ENCODE measurements around the gene SHLD1.
"Not testable (repeated sequence)": the region's sequence is repeated elsewhere in the genome, so short reads cannot be mapped to it uniquely, and the experiment has no call there.

SHLD1 gene

GRCh38 chr20:5781367-5781766, 31.2 kb downstream of the SHLD1 start:
- not testable (repeated sequence) for H3K27ac Mint-ChIP-seq; DNase-seq (ENCODE audit: low spot score in 2 of 2); H3K9me3 Mint-ChIP-seq; H3K4me1 Mint-ChIP-seq; ATAC-seq (ENCODE audit: low read depth); H3K4me3 Mint-ChIP-seq; H3K27me3 Mint-ChIP-seq
- peaks cover 15% of the 10 kb centered on the region for H3K36me3 Mint-ChIP-seq

- no peaks in the 10 kb centered on the region for H3K9me3 Mint-ChIP-seq
- no peak overlapping the region for H3K4me3 Mint-ChIP-seq
- H3K27ac Mint-ChIP-seq = no peak overlapping the region
- no peaks in the 10 kb centered on the region for H3K27me3 Mint-ChIP-seq
- DNase-seq (ENCODE audit: low spot score in 2 of 2) (no peak), ATAC-seq (ENCODE audit: low read depth) (no peak)
- peaks cover 4% of the 10 kb centered on the region for H3K4me1 Mint-ChIP-seq
- H3K36me3 Mint-ChIP-seq = peaks cover 15% of the 10 kb centered on the region
These were observed 31.9 kb downstream of the SHLD1 start for GRCh38 chr20:5781798-5782750.

- no peak overlapping the region for H3K27ac Mint-ChIP-seq
- ATAC-seq (ENCODE audit: low read depth) = no peak
These were observed 34.5 kb downstream of the SHLD1 start for GRCh38 chr20:5784735-5785134.

GRCh38 chr20:5785146-5785545, 34.9 kb downstream of the SHLD1 start:
- Mint-ChIP-seq H3K4me3 (no peak overlapping the region), H3K9me3 (no peaks in the 10 kb centered on the region), H3K27ac (no peak overlapping the region), H3K36me3 (peaks cover 8% of the 10 kb centered on the region), H3K27me3 (no peaks in the 10 kb centered on the region), H3K4me1 (no peaks in the 10 kb centered on the region)
- ATAC-seq (ENCODE audit: low read depth) = no peak
- DNase-seq (ENCODE audit: low spot score in 2 of 2) = no peak

More at GRCh38 chr20:5784735-5785134, 34.5 kb downstream of the SHLD1 start:
- Mint-ChIP-seq H3K36me3 (peaks cover 8% of the 10 kb centered on the region), H3K4me1 (no peaks in the 10 kb centered on the region), H3K27me3 (no peaks in the 10 kb centered on the region), H3K9me3 (no peaks in the 10 kb centered on the region), H3K4me3 (no peak overlapping the region)
- DNase-seq (ENCODE audit: low spot score in 2 of 2) = no peak

- Mint-ChIP-seq H3K27ac (peak overlapping the region; percentile 55), H3K4me3 (no peak overlapping the region), H3K9me3 (no peaks in the 10 kb centered on the region), H3K4me1 (no peaks in the 10 kb centered on the region), H3K27me3 (no peaks in the 10 kb centered on the region), H3K36me3 (peaks cover 2% of the 10 kb centered on the region)
- DNase-seq (ENCODE audit: low spot score in 2 of 2) (no peak), ATAC-seq (ENCODE audit: low read depth) (no peak)
These were observed 37.0 kb downstream of the SHLD1 start for GRCh38 chr20:5786930-5787795.

- Mint-ChIP-seq H3K36me3 (peaks cover 2% of the 10 kb centered on the region), H3K27ac (no peak overlapping the region), H3K4me1 (no peaks in the 10 kb centered on the region), H3K27me3 (no peaks in the 10 kb centered on the region), H3K4me3 (no peak overlapping the region), H3K9me3 (no peaks in the 10 kb centered on the region)
- DNase-seq (ENCODE audit: low spot score in 2 of 2) (no peak), ATAC-seq (ENCODE audit: low read depth) (no peak)
These were observed 37.6 kb downstream of the SHLD1 start for GRCh38 chr20:5787796-5788165.

- ATAC-seq (ENCODE audit: low read depth) = peak; percentile 100
- Mint-ChIP-seq H3K4me1 (no peaks in the 10 kb centered on the region), H3K4me3 (no peak overlapping the region), H3K27ac (no peak overlapping the region), H3K27me3 (no peaks in the 10 kb centered on the region), H3K9me3 (no peaks in the 10 kb centered on the region), H3K36me3 (peaks cover 4% of the 10 kb centered on the region)
- DNase-seq (ENCODE audit: low spot score in 2 of 2) = peak; percentile 63 to 78
These were observed 38.2 kb downstream of the SHLD1 start for GRCh38 chr20:5788385-5788895.

GRCh38 chr20:5789827-5790226, 39.6 kb downstream of the SHLD1 start:
- Mint-ChIP-seq H3K4me3 (no peak overlapping the region), H3K27ac (no peak overlapping the region), H3K27me3 (no peaks in the 10 kb centered on the region), H3K36me3 (peaks cover 10% of the 10 kb centered on the region), H3K9me3 (no peaks in the 10 kb centered on the region), H3K4me1 (no peaks in the 10 kb centered on the region)
- DNase-seq (ENCODE audit: low spot score in 2 of 2) (no peak), ATAC-seq (ENCODE audit: low read depth) (no peak)

GRCh38 chr20:5793916-5794315, 43.7 kb downstream of the SHLD1 start:
- no peak for ATAC-seq (ENCODE audit: low read depth)
- Mint-ChIP-seq H3K36me3 (peaks cover 10% of the 10 kb centered on the region), H3K27ac (peak overlapping the region; percentile 7), H3K4me3 (no peak overlapping the region), H3K4me1 (peaks cover 10% of the 10 kb centered on the region), H3K9me3 (peaks cover 1% of the 10 kb centered on the region), H3K27me3 (no peaks in the 10 kb centered on the region)
- DNase-seq (ENCODE audit: low spot score in 2 of 2) = no peak

- Mint-ChIP-seq H3K27ac (peak overlapping the region; percentile 98), H3K27me3 (no peaks in the 10 kb centered on the region), H3K9me3 (peaks cover 3% of the 10 kb centered on the region), H3K4me3 (no peak overlapping the region), H3K36me3 (peaks cover 14% of the 10 kb centered on the region), H3K4me1 (peaks cover 13% of the 10 kb centered on the region)
- DNase-seq (ENCODE audit: low spot score in 2 of 2) (no peak), ATAC-seq (ENCODE audit: low read depth) (no peak)
These were observed 46.3 kb downstream of the SHLD1 start for GRCh38 chr20:5796331-5797040.

- H3K9me3 Mint-ChIP-seq = peaks cover 3% of the 10 kb centered on the region
- ATAC-seq (ENCODE audit: low read depth) (no peak), DNase-seq (ENCODE audit: low spot score in 2 of 2) (no peak)
- H3K27me3 Mint-ChIP-seq = no peaks in the 10 kb centered on the region
- H3K27ac Mint-ChIP-seq = peak overlapping the region; percentile 98
- H3K4me1 Mint-ChIP-seq = peaks cover 15% of the 10 kb centered on the region
- no peak overlapping the region for H3K4me3 Mint-ChIP-seq
- H3K36me3 Mint-ChIP-seq = peaks cover 16% of the 10 kb centered on the region
These were observed 47.0 kb downstream of the SHLD1 start for GRCh38 chr20:5797165-5797564.

GRCh38 chr20:5797843-5798462, 47.8 kb downstream of the SHLD1 start:
- ATAC-seq (ENCODE audit: low read depth) = peak; percentile 85
- peak overlapping the region; percentile 98 for H3K27ac Mint-ChIP-seq
- H3K4me1 Mint-ChIP-seq = peaks cover 15% of the 10 kb centered on the region

GRCh38 chr20:5803754-5804303, 53.6 kb downstream of the SHLD1 start:
- not testable (repeated sequence) for H3K27ac Mint-ChIP-seq; H3K4me3 Mint-ChIP-seq; ATAC-seq (ENCODE audit: low read depth); H3K9me3 Mint-ChIP-seq; H3K27me3 Mint-ChIP-seq; DNase-seq (ENCODE audit: low spot score in 2 of 2)
- Mint-ChIP-seq H3K36me3 (peaks cover 21% of the 10 kb centered on the region), H3K4me1 (peaks cover 10% of the 10 kb centered on the region)

More at GRCh38 chr20:5797843-5798462, 47.8 kb downstream of the SHLD1 start:
- peak; percentile 47 to 59 for DNase-seq (ENCODE audit: low spot score in 2 of 2)
- Mint-ChIP-seq H3K36me3 (peaks cover 19% of the 10 kb centered on the region), H3K4me3 (peak overlapping the region; percentile 21), H3K27me3 (no peaks in the 10 kb centered on the region), H3K9me3 (peaks cover 3% of the 10 kb centered on the region)

All from memory B cell (primary cell).